K562 (cell line): ENCODE measurements around the gene SLC13A1. TPM values are rescaled to one million over a fixed set of nuclear protein-coding genes. Genes with fewer than 3 reads are reported as not detected.

Experiments used
- ATAC-seq: fragments of 200-7000 bp; cut with Tn5 transposase; 3 replicates; pipeline ENCODE4 v1.9.1; 2020; ENCODE audit warnings: moderate library complexity
- BruUV-seq: library from RNA; stranded (reverse); fragments of 400-500 nt; replicated peaks from 2 replicates; lab custom pipeline; 2021; lab: Mats Ljungman, UMichigan
- CTCF ChIA-PET: fragments of 300-600 bp; formaldehyde crosslinking; extraction: SDS; loops from one replicate; lab custom pipeline; 2021; ENCODE audit warnings: low intra/inter-chr PET ratio; lab: Yijun Ruan, JAX
- POLR2A ChIA-PET: fragments of 300-600, 350-650 bp; sonication (Branson Sonifier 250); formaldehyde crosslinking; extraction: SDS; loops from one replicate; lab custom pipeline; 2021; ENCODE audit warnings: antibody characterized with exemption, inconsistent platforms; lab: Yijun Ruan, JAX
- DNase-seq, 4 experiments: peaks; one replicate each; pipeline versions ENCODE4 v3.0.0 to v3.0.0-alpha.2; 2011 to 2018; ENCODE audit warnings: low spot score in 3 of 4, mixed read lengths in 3 of 4; ENCODE audit errors: extremely low read depth in 1 of 4
- FAIRE-seq: peaks from 2 replicates; lab custom pipeline; 2011; peaks lifted over from hg19 to GRCh38; lab: Jason Lieb, UNC
- H2AFZ ChIP-seq: 2 replicates; pipeline ENCODE4 v1.6.0; 2011; ENCODE audit warnings: low read depth, low read length, control low read depth, inconsistent platforms
- H3K27ac ChIP-seq: fragments of 200-600 bp; 3 replicates; pipeline ENCODE4 v1.8.0; 2011; ENCODE audit warnings: low read depth, mild to moderate bottlenecking, control low read depth, inconsistent platforms, low read length, moderate library complexity, mixed read lengths; ENCODE audit errors: extremely low read depth
- H3K27me3 ChIP-seq, 2 experiments: fragments of 300-600 bp in 1 of 2; 2 replicates in 1 of 2; 3 replicates in 1 of 2; pipeline versions ENCODE4 v1.6.0 to v1.8.0; 2011; ENCODE audit warnings: inconsistent platforms in 2 of 2, low read length in 2 of 2, mild to moderate bottlenecking in 1 of 2, mixed read lengths in 1 of 2, moderate library complexity in 1 of 2; ENCODE audit not compliant: control insufficient read depth in 2 of 2, insufficient read depth in 2 of 2
- H3K36me3 ChIP-seq: fragments of 300-600 bp; 3 replicates; pipeline ENCODE4 v1.8.0; 2011; ENCODE audit warnings: mild to moderate bottlenecking, low read length, inconsistent platforms; ENCODE audit not compliant: control insufficient read depth, insufficient read depth
- H3K4me1 ChIP-seq, 2 experiments: fragments of 200-600 bp in 1 of 2; replicated peaks in 1 of 2; 2 replicates in 1 of 2; 3 replicates in 1 of 2; pipeline versions ENCODE4 v1.5.1 to v1.8.0; 2011; ENCODE audit warnings: inconsistent platforms in 2 of 2, low read length in 2 of 2, mild to moderate bottlenecking in 1 of 2, mixed read lengths in 1 of 2, moderate library complexity in 1 of 2; ENCODE audit not compliant: control insufficient read depth in 2 of 2, insufficient read depth in 2 of 2
- H3K4me2 ChIP-seq: 2 replicates; pipeline ENCODE4 v1.6.1; 2011; ENCODE audit warnings: low read length, control low read depth, inconsistent platforms, mixed read lengths; ENCODE audit not compliant: insufficient read depth
- H3K4me3 ChIP-seq: fragments of 200-600 bp; sonication (generic), shearing (Covaris generic); 2 replicates; pipeline ENCODE4 v1.5.1; 2016; ENCODE audit warnings: control low read depth, inconsistent platforms
- H3K79me2 ChIP-seq: fragments of 200-600 bp; 3 replicates; pipeline ENCODE4 v1.8.0; 2011; ENCODE audit warnings: low read length, inconsistent platforms; ENCODE audit not compliant: control insufficient read depth, insufficient read depth
- H3K9ac ChIP-seq, 2 experiments: 2 replicates each; pipeline versions ENCODE4 v1.6.0 to v1.6.1; 2011; ENCODE audit warnings: low read depth in 2 of 2, low read length in 2 of 2, control low read depth in 1 of 2, inconsistent platforms in 1 of 2, mild to moderate bottlenecking in 1 of 2, mixed read lengths in 1 of 2; ENCODE audit not compliant: insufficient read depth in 1 of 2
- H3K9me1 ChIP-seq: one replicate; pipeline ENCODE4 v1.6.0; 2011; ENCODE audit warnings: inconsistent platforms, mild to moderate bottlenecking, low read length, moderate library complexity; ENCODE audit not compliant: control insufficient read depth, insufficient read depth
- H3K9me3 ChIP-seq: replicated peaks from 2 replicates; pipeline ENCODE4 v1.5.1; 2011; ENCODE audit warnings: low read depth, low read length, inconsistent platforms; ENCODE audit not compliant: control insufficient read depth, insufficient read depth
- H4K20me1 ChIP-seq: replicated peaks from 2 replicates; pipeline ENCODE4 v1.6.1; 2011; ENCODE audit warnings: low read length, inconsistent platforms, mixed read lengths; ENCODE audit not compliant: control insufficient read depth, insufficient read depth
- ELF1 ChIP-seq: fragments of 200-800 bp; sonication (Bioruptor generic); IDR thresholded peaks from 2 replicates; pipeline ENCODE4 v1.6.1; 2016; ENCODE audit warnings: missing genetic modification characterization, missing compliant biosample characterization
- ELF2 ChIP-seq: fragments of 250-450 bp; sonication (Bioruptor Pico); IDR thresholded peaks from 2 replicates; pipeline ENCODE4 v1.5.0; 2021; ENCODE audit warnings: mild to moderate bottlenecking
- KLF10 ChIP-seq: fragments of 250-450 bp; sonication (Bioruptor Pico); IDR thresholded peaks from 2 replicates; pipeline ENCODE4 v1.6.1; 2021; ENCODE audit warnings: matching md5 sums
- MYC ChIP-seq, 2 experiments: fragments of 250-450 bp in 1 of 2; sonication (Bioruptor Pico) in 1 of 2; IDR thresholded peaks; 2 replicates each; pipeline versions ENCODE4 v1.5.1 to v1.6.1; 2012 to 2021; ENCODE audit warnings: low read depth in 2 of 2, borderline replicate concordance in 1 of 2, improper control_type of control experiment in 1 of 2, low read length in 1 of 2, mild to moderate bottlenecking in 1 of 2, moderate library complexity in 1 of 2
- NFE2 ChIP-seq: IDR thresholded peaks from 2 replicates; pipeline ENCODE4 v1.6.1; 2014; ENCODE audit warnings: antibody characterized with exemption, low read depth
- POU5F1 ChIP-seq: fragments of 150-350 bp; IDR thresholded peaks from 2 replicates; pipeline ENCODE4 v1.6.1; 2014; ENCODE audit warnings: borderline replicate concordance, low read length, low read depth, mild to moderate bottlenecking; ENCODE audit not compliant: partially characterized antibody
- SRF ChIP-seq, 2 experiments: fragments of 250-450, 450-650 bp in 1 of 2; sonication (Bioruptor Pico) in 1 of 2; sonication (generic) in 1 of 2; formaldehyde crosslinking; IDR thresholded peaks; 2 replicates each; pipeline versions ENCODE4 v1.5.0 to v1.5.1; 2020 to 2022; ENCODE audit warnings: mild to moderate bottlenecking in 1 of 2, missing genetic modification reagents in 1 of 2
- TAF15 ChIP-seq: fragments of 200-400 bp; formaldehyde crosslinking; IDR thresholded peaks from 2 replicates; pipeline ENCODE4 v1.6.1; 2017; ENCODE audit warnings: mild to moderate bottlenecking, low read depth, low read length, moderate library complexity
- ZBED1 ChIP-seq: IDR thresholded peaks from 2 replicates; pipeline ENCODE4 v1.6.1; 2014
- WGBS: fragments of 100-300 bp; shearing (Covaris generic); methylation state at CpG from one replicate; pipeline ENCODE4 v1.1.6; 2016; ENCODE audit warnings: low coverage, mixed read lengths; ENCODE audit not compliant: insufficient coverage; ENCODE audit errors: missing lambda C conversion rate; 5-methylcytosine and 5-hydroxymethylcytosine counted together
- in situ Hi-C: fragments of 300-500 bp; cut with MboI; formaldehyde crosslinking; loops from 4 replicates; pipeline ENCODE4 v1.15.0; 2018; ENCODE audit warnings: inconsistent platforms, mixed read lengths
- intact Hi-C: fragments of 100-400 bp; cut with micrococcal nuclease; formaldehyde crosslinking; loops from 2 replicates; pipeline ENCODE4 v1.14.2; 2022
- polyA plus RNA-seq, 8 experiments: library from polyadenylated mRNA; depleted of rRNA in 4 of 8; stranded (reverse) in 5 of 8; unstranded in 3 of 8; fragments of >200 nt; fragmentation: Nextera tagmentation in 2 of 8; fragmentation: Illumina TruSeq in 1 of 8; extraction: Ambion mirVana in 2 of 8; extraction: Trizol in 1 of 8; gene quantifications; 2 replicates each; pipeline versions ENCODE4 v1.2.1 to v1.2.3, GENCODE V29; 2011 to 2014; ENCODE audit warnings: inconsistent platforms in 1 of 8, missing spikeins in 1 of 8
- total RNA-seq, 7 experiments: library from RNA; depleted of rRNA in 6 of 7; stranded (reverse); fragments of >200 nt in 6 of 7; fragmentation: Illumina TruSeq in 2 of 7; extraction: Trizol in 2 of 7; gene quantifications; 2 replicates each; pipeline versions ENCODE4 v1.2.1 to v1.2.3, GENCODE V29; 2011 to 2021; ENCODE audit warnings: low replicate concordance in 1 of 7
- TF ChIP-seq, protein P1 (sequence below): sonication (generic); formaldehyde crosslinking; IDR thresholded peaks from 2 replicates; pipeline ENCODE4 v1.8.0; 2022; ENCODE audit warnings: mild to moderate bottlenecking, missing genetic modification reagents, borderline replicate concordance
- TF ChIP-seq, protein P2 (sequence below): sonication (generic); formaldehyde crosslinking; IDR thresholded peaks from 2 replicates; pipeline ENCODE4 v1.9.0; 2022; ENCODE audit warnings: mild to moderate bottlenecking, missing genetic modification reagents
- TF ChIP-seq, protein P3 (sequence below): fragments of 250-450 bp; sonication (Bioruptor Pico); IDR thresholded peaks from 2 replicates; pipeline ENCODE4 v1.8.0; 2022; ENCODE audit warnings: moderate library complexity, mild to moderate bottlenecking, inconsistent platforms
- TF ChIP-seq, protein P4 (sequence below), 2 experiments: fragments of 450-650 bp; conservative IDR thresholded peaks; 2 replicates each; pipeline ENCODE4 v1.6.1; 2017; ENCODE audit warnings: mild to moderate bottlenecking in 2 of 2, moderate library complexity in 2 of 2

SLC13A1 gene
- total and polyA plus RNA-seq, 9 of the 15 experiments (the other 6 are each of a cell fraction or from before 2014, with no cell fraction given): 0.04 TPM; not detected in 8

DNA sequence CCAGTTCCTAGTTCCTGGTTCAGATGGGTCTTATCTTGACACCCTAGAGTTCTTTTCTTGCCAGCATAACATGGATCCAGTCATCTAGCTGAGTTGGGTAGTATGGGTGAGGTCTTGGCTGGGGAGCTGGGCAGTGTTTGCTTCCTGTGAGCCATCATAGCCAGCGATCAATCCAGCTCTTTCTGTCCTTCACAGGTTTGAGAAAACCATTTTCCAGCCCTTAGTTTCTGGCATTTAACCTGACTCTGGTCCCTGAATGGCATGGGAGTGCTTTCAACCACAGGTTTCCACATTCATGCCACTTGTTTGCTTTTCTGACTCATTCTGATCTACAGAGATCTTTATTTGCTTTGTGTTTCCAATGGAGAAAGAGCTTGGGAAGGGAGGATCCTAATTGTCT, 8.6 kb downstream of the SLC13A1 start:
- Histone ChIP-seq H3K9me1 (no peaks in the 10 kb centered on the region), H2AFZ (no peak overlapping the region), H3K4me1 (no peaks in the 10 kb centered on the region), H3K9ac (no peak overlapping the region), H4K20me1 (no peaks in the 10 kb centered on the region), H3K79me2 (no peaks in the 10 kb centered on the region), H3K4me3 (no peak overlapping the region), H3K4me2 (no peak overlapping the region), H3K27me3 (no peaks in the 10 kb centered on the region), H3K36me3 (no peaks in the 10 kb centered on the region), H3K9me3 (no peaks in the 10 kb centered on the region), H3K27ac (no peak overlapping the region)
- ChIA-PET CTCF (no interaction called here), POLR2A (no interaction called here)
- no peak for FAIRE-seq
- WGBS: 6% methylated on average over 1 of the region's 1 CpG
- TF ChIP-seq MYC (IDR thresholded peaks at IDR 0.05; ENCODE audit: low read depth, low read length) (no peak), MYC (CRISPR knock-in tag; IDR thresholded peaks at IDR 0.05; ENCODE audit: borderline replicate concordance, low read depth) (no peak), ELF1 (tag) (no peak), POU5F1 (no peak), SRF (CRISPR knock-in tag; IDR thresholded peaks at IDR 0.05) (no peak), ELF2 (no peak), TAF15 (no peak), KLF10 (CRISPR knock-in tag) (no peak), NFE2 (no peak), ZBED1 (no peak)
- TF ChIP-seq, protein P1, sequence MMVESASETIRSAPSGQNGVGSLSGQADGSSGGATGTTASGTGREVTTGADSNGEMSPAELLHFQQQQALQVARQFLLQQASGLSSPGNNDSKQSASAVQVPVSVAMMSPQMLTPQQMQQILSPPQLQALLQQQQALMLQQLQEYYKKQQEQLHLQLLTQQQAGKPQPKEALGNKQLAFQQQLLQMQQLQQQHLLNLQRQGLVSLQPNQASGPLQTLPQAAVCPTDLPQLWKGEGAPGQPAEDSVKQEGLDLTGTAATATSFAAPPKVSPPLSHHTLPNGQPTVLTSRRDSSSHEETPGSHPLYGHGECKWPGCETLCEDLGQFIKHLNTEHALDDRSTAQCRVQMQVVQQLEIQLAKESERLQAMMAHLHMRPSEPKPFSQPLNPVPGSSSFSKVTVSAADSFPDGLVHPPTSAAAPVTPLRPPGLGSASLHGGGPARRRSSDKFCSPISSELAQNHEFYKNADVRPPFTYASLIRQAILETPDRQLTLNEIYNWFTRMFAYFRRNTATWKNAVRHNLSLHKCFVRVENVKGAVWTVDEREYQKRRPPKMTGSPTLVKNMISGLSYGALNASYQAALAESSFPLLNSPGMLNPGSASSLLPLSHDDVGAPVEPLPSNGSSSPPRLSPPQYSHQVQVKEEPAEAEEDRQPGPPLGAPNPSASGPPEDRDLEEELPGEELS (CRISPR knock-in tag): no peak
- TF ChIP-seq, protein P2, sequence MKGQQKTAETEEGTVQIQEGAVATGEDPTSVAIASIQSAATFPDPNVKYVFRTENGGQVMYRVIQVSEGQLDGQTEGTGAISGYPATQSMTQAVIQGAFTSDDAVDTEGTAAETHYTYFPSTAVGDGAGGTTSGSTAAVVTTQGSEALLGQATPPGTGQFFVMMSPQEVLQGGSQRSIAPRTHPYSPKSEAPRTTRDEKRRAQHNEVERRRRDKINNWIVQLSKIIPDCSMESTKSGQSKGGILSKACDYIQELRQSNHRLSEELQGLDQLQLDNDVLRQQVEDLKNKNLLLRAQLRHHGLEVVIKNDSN: no peak
- TF ChIP-seq, protein P3, sequence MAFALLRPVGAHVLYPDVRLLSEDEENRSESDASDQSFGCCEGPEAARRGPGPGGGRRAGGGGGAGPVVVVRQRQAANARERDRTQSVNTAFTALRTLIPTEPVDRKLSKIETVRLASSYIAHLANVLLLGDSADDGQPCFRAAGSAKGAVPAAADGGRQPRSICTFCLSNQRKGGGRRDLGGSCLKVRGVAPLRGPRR (CRISPR knock-in tag): no peak
- TF ChIP-seq, protein P4, sequence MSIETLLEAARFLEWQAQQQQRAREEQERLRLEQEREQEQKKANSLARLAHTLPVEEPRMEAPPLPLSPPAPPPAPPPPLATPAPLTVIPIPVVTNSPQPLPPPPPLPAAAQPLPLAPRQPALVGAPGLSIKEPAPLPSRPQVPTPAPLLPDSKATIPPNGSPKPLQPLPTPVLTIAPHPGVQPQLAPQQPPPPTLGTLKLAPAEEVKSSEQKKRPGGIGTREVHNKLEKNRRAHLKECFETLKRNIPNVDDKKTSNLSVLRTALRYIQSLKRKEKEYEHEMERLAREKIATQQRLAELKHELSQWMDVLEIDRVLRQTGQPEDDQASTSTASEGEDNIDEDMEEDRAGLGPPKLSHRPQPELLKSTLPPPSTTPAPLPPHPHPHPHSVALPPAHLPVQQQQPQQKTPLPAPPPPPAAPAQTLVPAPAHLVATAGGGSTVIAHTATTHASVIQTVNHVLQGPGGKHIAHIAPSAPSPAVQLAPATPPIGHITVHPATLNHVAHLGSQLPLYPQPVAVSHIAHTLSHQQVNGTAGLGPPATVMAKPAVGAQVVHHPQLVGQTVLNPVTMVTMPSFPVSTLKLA (conservative IDR thresholded peaks at IDR 0.05): no peak
- DNase-seq: no peak
- ATAC-seq: no peak
- intact Hi-C loops: no loop called here
- BruUV-seq: no TSS peak
- in situ Hi-C loops: no loop called here
